Epithelial cell of proximal tubule (primary cell): ENCODE results near the gene ALOX15B. TPM values are rescaled to one million over a fixed set of nuclear protein-coding genes. Genes with fewer than 3 reads are reported as not detected.

Experiments
- DNase-seq: peaks from one replicate; pipeline ENCODE4 v3.0.0-alpha.2; 2011; ENCODE audit warnings: low read depth
- H3K4me3 ChIP-seq: 2 replicates; pipeline ENCODE4 v1.5.1; 2011; ENCODE audit warnings: low read depth, mild to moderate bottlenecking, low read length
- CTCF ChIP-seq: conservative IDR thresholded peaks from 2 replicates; pipeline ENCODE4 v1.5.1; 2012; ENCODE audit warnings: low read depth, mild to moderate bottlenecking, low read length
- total RNA-seq: library from RNA; depleted of rRNA; stranded (reverse); fragments of >200 nt; gene quantifications from 2 replicates; pipeline ENCODE4 v1.2.3, GENCODE V29; 2015

The ALOX15B gene
- total RNA-seq, 1 donor from 2014 or later = 1.3 TPM

- TF ChIP-seq CTCF = no peak
- no peak overlapping the region for H3K4me3 ChIP-seq
- no peak for DNase-seq
Measured at GRCh38 chr17:8064561-8065019, 25.7 kb downstream of the ALOX15B start.

- H3K4me3 ChIP-seq = no peak overlapping the region
- DNase-seq = no peak
- TF ChIP-seq CTCF = no peak
Measured at GRCh38 chr17:8066841-8067775, 28.2 kb downstream of the ALOX15B start.

- no peak overlapping the region for H3K4me3 ChIP-seq
- no peak for TF ChIP-seq CTCF
- no peak for DNase-seq
Measured at GRCh38 chr17:8067806-8068205, 28.9 kb downstream of the ALOX15B start.

GRCh38 chr17:8068736-8069586 is 30.1 kb downstream of the ALOX15B start:
- no peak overlapping the region for H3K4me3 ChIP-seq
- DNase-seq = no peak
- TF ChIP-seq CTCF = no peak

GRCh38 chr17:8069587-8069860 is 30.7 kb downstream of the ALOX15B start:
- TF ChIP-seq CTCF = no peak
- DNase-seq = no peak
- H3K4me3 ChIP-seq = no peak overlapping the region

GRCh38 chr17:8071496-8071895 is 32.6 kb downstream of the ALOX15B start:
- DNase-seq = no peak
- no peak for TF ChIP-seq CTCF
- no peak overlapping the region for H3K4me3 ChIP-seq
